Nucleus accumbens (tissue), 56 donors: ENCODE results near the gene PLA2G12B.

Experiments used
- DNase-seq, 56 donors: peaks; one replicate each; lab custom pipeline; 2025; lab: John Stamatoyannopoulos, UW

The PLA2G12B gene

GRCh38 chr10:72895236-72895850, 59.3 kb downstream of the PLA2G12B start:
- no peak for DNase-seq

- DNase-seq, result no peak
These were observed 61.3 kb downstream of the PLA2G12B start, which contains the start of gene OIT3 for GRCh38 chr10:72893136-72893798. Gene OIT3, plus strand, starts transcription at chr10:72893739. Its CDS starts 60 bp downstream, at chr10:72893799.

- DNase-seq, result no peak
These were observed 64.5 kb downstream of the PLA2G12B start for GRCh38 chr10:72890086-72890485.

- no peak for DNase-seq
These were observed 65.2 kb downstream of the PLA2G12B start for GRCh38 chr10:72889391-72889831.

- DNase-seq, result no peak
These were observed 66.4 kb downstream of the PLA2G12B start for GRCh38 chr10:72888151-72888638.

- DNase-seq, result no peak
These were observed 67.6 kb downstream of the PLA2G12B start for GRCh38 chr10:72887043-72887442.

- DNase-seq, result no peak
These were observed 68.0 kb downstream of the PLA2G12B start for GRCh38 chr10:72886621-72887020.

- DNase-seq, result no peak
These were observed 68.7 kb downstream of the PLA2G12B start for GRCh38 chr10:72885953-72886352.
